ENCODE measurements around the gene GART. TPM values are rescaled to one million over a fixed set of nuclear protein-coding genes. Genes with fewer than 3 reads are reported as not detected.

Gene GART
- total RNA-seq, result 66.9 and 75.9 TPM in 2 replicates

GRCh38 chr21:33541756-33542639 is at the start of gene GART:
GART (minus strand) TSS chr21:33542117; CDS start chr21:33539315, 2,802 bp downstream.

GRCh38 chr21:33588485-33589335 is 46.8 kb upstream of the GART start, which contains the start of gene DONSON:
DONSON (minus strand) TSS chr21:33588684; CDS start chr21:33588641, 43 bp downstream.

GRCh38 chr21:33542640-33543504 is 955 bp upstream of the GART start, which contains the start of gene SON:
SON (plus strand) TSS chr21:33543038; CDS start chr21:33543093, 55 bp downstream.

GRCh38 chr21:33491373-33492102 is 50.4 kb downstream of the GART start, which contains the start of gene DNAJC28:
DNAJC28 (minus strand) TSS chr21:33491716; CDS start chr21:33489393, 2,323 bp downstream.

GRCh38 chr21:33479679-33480480 is 62.0 kb downstream of the GART start, which contains the start of gene TMEM50B:
TMEM50B (minus strand) TSS chr21:33479974; CDS start chr21:33468885, 11,089 bp downstream.

Other genes with a start within 250 kb of the GART start
- 23.6 and 31.0 TPM in 2 replicates for gene IFNAR1, start 217.1 kb downstream of the GART start, total RNA-seq
- 50.9 and 52.1 TPM in 2 replicates for gene IFNGR2, start 138.7 kb downstream of the GART start, total RNA-seq
- gene TMEM50B, start 62.1 kb downstream of the GART start, total RNA-seq, result 46.3 and 49.7 TPM in 2 replicates
- gene DNAJC28, start 50.4 kb downstream of the GART start, total RNA-seq, result 1.1 and 1.5 TPM in 2 replicates
- gene SON, start 921 bp upstream of the GART start, total RNA-seq, result 133 and 183 TPM in 2 replicates
- 8.6 and 12.2 TPM in 2 replicates for gene DONSON, start 46.6 kb upstream of the GART start, total RNA-seq
- 16.4 and 19.1 TPM in 2 replicates for gene CRYZL1, start 99.6 kb upstream of the GART start, total RNA-seq
- 61.8 and 65.1 TPM in 2 replicates for gene ITSN1, start 100.4 kb upstream of the GART start, total RNA-seq

Measured in hair follicle dermal papilla cell (primary cell).